Calu3 (cell line): ENCODE results near the gene RPA3. TPM values are rescaled to one million over a fixed set of nuclear protein-coding genes. Genes with fewer than 3 reads are reported as not detected.

Experiments
- BruUV-seq: library from RNA; stranded (reverse); fragments of 400-500 nt; replicated peaks from 2 replicates; lab custom pipeline; 2021; lab: Mats Ljungman, UMichigan
- CTCF ChIA-PET: fragments of 300-600 bp; sonication (Branson Sonifier 250); formaldehyde crosslinking; loops from one replicate; lab custom pipeline; 2022; ENCODE audit warnings: antibody characterized with exemption; lab: Charles Lee
- DNase-seq: peaks from one replicate; pipeline ENCODE4 v3.0.0; 2022
- H3K27ac Mint-ChIP-seq: one replicate; pipeline ENCODE4 v1.8.0; 2022; ENCODE audit warnings: mixed read lengths; ENCODE audit not compliant: unreplicated experiment
- H3K27me3 Mint-ChIP-seq: one replicate; pipeline ENCODE4 v1.8.0; 2022; ENCODE audit warnings: mixed read lengths; ENCODE audit not compliant: unreplicated experiment
- H3K36me3 Mint-ChIP-seq: one replicate; pipeline ENCODE4 v1.8.0; 2022; ENCODE audit warnings: mild to moderate bottlenecking, moderate library complexity, mixed read lengths; ENCODE audit not compliant: insufficient read depth, unreplicated experiment
- H3K4me1 Mint-ChIP-seq: one replicate; pipeline ENCODE4 v1.8.0; 2022; ENCODE audit warnings: mild to moderate bottlenecking, low read depth, mixed read lengths; ENCODE audit not compliant: unreplicated experiment
- H3K4me3 Mint-ChIP-seq: one replicate; pipeline ENCODE4 v1.8.0; 2022; ENCODE audit warnings: mild to moderate bottlenecking, low read depth, moderate library complexity, mixed read lengths; ENCODE audit not compliant: unreplicated experiment
- H3K9me3 Mint-ChIP-seq: one replicate; pipeline ENCODE4 v1.8.0; 2022; ENCODE audit warnings: low read depth, mixed read lengths; ENCODE audit not compliant: unreplicated experiment
- intact Hi-C: fragments of 100-400 bp; cut with micrococcal nuclease; formaldehyde crosslinking; loops from one replicate; pipeline ENCODE4 v1.10.0; 2022; ENCODE audit not compliant: unreplicated experiment
- total RNA-seq: library from RNA; stranded (reverse); gene quantifications from 2 replicates; pipeline ENCODE4 v1.2.3, GENCODE V29; 2022
- TF ChIP-seq, protein P1 (sequence below): fragments of 200-600 bp; IDR thresholded peaks from one replicate; pipeline ENCODE4 v1.8.0; 2022; ENCODE audit warnings: antibody characterized with exemption; ENCODE audit not compliant: unreplicated experiment

The RPA3 gene
- total RNA-seq, 1 experiment from 2014 or later, result 143 TPM

DNA sequence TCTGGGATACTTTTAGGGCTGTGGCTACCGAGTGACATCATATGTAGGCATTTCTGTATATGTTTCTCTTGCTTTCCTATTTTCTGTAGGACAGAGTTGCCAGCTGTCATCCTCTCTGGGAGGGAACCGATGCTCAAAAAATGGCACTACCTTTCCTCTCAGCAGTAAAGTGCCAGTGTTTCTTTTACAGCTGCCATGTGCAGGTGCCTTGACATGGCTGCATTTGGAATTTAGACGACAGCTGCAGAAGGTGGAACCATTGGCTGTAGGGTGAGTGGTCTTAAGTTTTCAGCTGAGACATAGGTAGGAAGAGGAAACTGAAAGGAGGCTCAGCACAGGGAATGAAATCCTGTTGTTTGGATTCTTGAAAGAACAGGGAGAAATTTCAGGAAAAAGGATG, 20.2 kb upstream of the RPA3 start:
- intact Hi-C loops, result no loop called here
- Mint-ChIP-seq H3K27me3 (no peaks in the 10 kb centered on the region), H3K9me3 (no peaks in the 10 kb centered on the region), H3K4me3 (no peak overlapping the region), H3K27ac (no peak overlapping the region), H3K4me1 (peaks cover 8% of the 10 kb centered on the region), H3K36me3 (no peaks in the 10 kb centered on the region)
- CTCF ChIA-PET, result no interaction called here
- no TSS peak for BruUV-seq
- no peak for DNase-seq
- TF ChIP-seq, protein P1, sequence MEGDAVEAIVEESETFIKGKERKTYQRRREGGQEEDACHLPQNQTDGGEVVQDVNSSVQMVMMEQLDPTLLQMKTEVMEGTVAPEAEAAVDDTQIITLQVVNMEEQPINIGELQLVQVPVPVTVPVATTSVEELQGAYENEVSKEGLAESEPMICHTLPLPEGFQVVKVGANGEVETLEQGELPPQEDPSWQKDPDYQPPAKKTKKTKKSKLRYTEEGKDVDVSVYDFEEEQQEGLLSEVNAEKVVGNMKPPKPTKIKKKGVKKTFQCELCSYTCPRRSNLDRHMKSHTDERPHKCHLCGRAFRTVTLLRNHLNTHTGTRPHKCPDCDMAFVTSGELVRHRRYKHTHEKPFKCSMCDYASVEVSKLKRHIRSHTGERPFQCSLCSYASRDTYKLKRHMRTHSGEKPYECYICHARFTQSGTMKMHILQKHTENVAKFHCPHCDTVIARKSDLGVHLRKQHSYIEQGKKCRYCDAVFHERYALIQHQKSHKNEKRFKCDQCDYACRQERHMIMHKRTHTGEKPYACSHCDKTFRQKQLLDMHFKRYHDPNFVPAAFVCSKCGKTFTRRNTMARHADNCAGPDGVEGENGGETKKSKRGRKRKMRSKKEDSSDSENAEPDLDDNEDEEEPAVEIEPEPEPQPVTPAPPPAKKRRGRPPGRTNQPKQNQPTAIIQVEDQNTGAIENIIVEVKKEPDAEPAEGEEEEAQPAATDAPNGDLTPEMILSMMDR, result no peak

DNA sequence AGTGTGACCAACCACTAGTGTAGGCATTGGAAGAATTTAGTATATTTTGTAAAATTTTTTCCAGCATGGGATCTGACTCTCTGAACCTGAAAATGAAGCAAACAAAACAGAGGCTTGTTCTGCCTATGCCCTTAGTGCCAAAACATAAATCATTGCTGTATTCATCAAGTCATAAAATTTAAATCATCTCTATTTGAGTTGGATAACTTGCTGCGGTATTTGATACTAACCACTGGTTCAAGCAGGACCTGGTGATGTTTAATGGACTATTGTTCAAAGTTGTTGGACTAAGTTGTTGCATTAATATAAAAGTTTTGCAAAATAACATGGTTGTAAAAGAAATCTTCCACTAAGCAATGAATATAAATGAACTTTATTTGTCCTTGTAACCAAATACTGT, 19.8 kb upstream of the RPA3 start:
- Mint-ChIP-seq H3K27ac (no peak overlapping the region), H3K27me3 (no peaks in the 10 kb centered on the region), H3K9me3 (no peaks in the 10 kb centered on the region), H3K36me3 (no peaks in the 10 kb centered on the region), H3K4me3 (no peak overlapping the region), H3K4me1 (peaks cover 10% of the 10 kb centered on the region)
- no TSS peak for BruUV-seq
- intact Hi-C loops, result no loop called here
- no peak for DNase-seq
- CTCF ChIA-PET, result no interaction called here
- TF ChIP-seq, protein P1, result no peak

- Mint-ChIP-seq H3K4me3 (no peak overlapping the region), H3K9me3 (no peaks in the 10 kb centered on the region), H3K36me3 (no peaks in the 10 kb centered on the region), H3K27ac (no peak overlapping the region), H3K27me3 (no peaks in the 10 kb centered on the region), H3K4me1 (peaks cover 15% of the 10 kb centered on the region)
- no TSS peak for BruUV-seq
- TF ChIP-seq, protein P1, result no peak
- no peak for DNase-seq
- CTCF ChIA-PET, result no interaction called here
- intact Hi-C loops, result no loop called here
Observed at GRCh38 chr7:7737674-7738073, 19.3 kb upstream of the RPA3 start.

DNA sequence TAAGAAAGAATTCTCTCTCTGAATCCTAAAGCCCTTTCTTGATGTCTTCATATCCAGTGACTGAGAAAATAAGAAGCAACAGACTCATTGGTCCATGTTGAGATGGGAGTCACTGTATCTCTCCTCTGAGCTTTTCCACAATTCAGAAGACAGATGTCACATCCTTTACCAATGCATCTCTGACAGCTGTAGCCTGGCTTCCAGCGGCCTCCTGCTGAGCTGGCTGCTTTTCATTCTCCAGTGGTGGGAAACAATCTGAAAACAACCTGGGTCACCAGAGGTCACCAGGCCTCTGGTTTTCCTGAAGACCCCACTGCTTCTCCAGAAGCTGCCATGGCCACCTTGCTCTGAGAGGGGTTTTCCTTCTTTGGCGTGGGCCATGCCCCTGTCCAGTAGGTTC, 18.3 kb upstream of the RPA3 start:
- no peaks in the 10 kb centered on the region for H3K36me3 Mint-ChIP-seq
- intact Hi-C loops, result no loop called here
- CTCF ChIA-PET, result interaction anchor here (1.4 kb wide), 1 partner anchor 28 kb away, joined by 3 read pairs; no protein-coding TSS in a partner anchor
- H3K4me3 Mint-ChIP-seq, result no peak overlapping the region
- no peaks in the 10 kb centered on the region for H3K9me3 Mint-ChIP-seq
- no peak overlapping the region for H3K27ac Mint-ChIP-seq
- BruUV-seq, result no TSS peak
- H3K4me1 Mint-ChIP-seq, result peaks cover 25% of the 10 kb centered on the region
- no peaks in the 10 kb centered on the region for H3K27me3 Mint-ChIP-seq
- TF ChIP-seq, protein P1, result no peak
- DNase-seq, result no peak
